Inferior parietal cortex (tissue), 1 donor: ENCODE data around the gene DOK1.

Experiments used
- DNase-seq: peaks from one replicate; pipeline ENCODE4 v3.0.0-alpha.2; 2016; ENCODE audit errors: extremely low spot score

Gene DOK1

DNA sequence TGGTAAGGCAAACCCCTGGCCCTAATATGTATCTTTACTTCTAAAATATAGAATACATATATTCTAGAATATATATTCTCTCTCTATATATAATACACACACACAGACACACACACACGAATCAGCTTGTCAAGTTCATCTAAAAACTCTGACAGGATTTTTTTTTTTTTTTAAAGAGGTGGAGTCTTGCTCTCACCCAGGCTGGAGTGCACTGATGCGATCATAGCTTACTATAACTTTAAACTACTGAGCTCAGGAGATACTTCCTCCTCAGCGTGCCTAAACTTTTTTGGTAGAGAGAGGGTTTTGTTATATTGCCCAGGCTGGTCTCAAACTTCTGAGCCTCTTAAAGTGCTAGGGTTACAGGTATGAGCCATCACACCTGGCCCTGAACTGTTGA is 45.2 kb downstream of the DOK1 start:
- no peak for DNase-seq

DNA sequence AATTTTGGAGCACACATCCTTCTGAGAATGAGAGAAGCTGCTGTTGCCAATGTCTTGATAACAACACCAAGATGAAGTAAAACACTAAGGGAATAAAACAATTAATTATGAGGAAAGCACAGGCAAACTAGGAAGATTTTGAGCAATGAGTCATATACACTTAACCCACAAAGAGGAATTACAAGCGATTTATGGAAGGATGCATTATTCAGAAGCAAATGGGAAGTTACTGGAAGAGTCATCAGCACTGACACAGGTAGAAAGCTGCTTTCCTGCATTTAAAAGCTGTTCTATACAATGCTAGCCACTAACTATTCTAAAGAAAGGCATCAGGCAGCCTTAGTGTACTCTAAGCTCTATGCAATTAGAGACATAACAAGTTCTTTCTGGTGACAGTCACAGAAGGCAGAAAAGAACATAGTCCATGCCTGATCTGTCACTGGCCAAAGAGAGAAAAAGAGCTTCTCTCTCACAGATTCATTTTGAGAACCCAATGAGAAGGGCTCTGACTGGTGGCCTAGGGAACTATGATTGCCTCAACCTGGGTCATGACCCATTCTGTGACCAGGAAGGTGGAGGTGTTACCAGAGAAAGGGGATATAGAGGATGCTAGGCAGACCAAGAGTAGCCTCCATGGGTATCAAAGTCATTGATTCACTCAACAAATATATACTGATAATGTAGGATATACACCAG is 48.2 kb downstream of the DOK1 start:
- DNase-seq: no peak

DNA sequence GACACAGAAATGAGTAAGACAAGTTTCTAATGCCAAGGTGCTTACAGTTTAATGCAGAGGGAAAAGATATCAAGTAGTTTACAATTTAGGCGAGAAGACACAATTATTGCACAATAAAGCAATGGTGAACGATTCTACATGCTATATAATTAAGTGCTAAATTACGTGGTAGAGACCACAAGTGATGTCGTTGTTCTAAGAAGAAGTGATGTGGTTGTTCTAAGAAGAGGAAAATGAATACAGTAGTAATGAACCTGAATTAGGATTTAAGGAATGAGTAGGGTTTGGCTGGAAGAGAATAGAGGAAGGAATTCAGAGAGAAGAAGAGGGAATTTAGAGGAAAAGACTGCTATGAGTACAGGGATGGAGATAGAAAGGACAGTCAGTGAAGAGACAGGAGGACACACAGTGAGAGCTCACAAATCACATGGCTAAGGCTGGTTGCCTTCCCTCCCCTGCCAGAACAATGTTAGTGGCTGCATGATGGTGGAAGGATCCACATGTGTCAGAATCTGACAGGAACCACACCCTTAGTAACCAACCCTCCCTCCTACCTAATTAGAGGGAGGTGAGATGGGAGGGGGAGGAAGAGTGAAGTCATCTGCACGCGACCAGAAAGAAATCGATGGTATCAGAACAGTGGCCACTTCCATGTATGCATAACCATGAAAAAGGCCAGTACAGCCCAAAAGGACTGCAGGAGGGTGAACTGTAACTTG is 48.9 kb downstream of the DOK1 start:
- DNase-seq: no peak

DNA sequence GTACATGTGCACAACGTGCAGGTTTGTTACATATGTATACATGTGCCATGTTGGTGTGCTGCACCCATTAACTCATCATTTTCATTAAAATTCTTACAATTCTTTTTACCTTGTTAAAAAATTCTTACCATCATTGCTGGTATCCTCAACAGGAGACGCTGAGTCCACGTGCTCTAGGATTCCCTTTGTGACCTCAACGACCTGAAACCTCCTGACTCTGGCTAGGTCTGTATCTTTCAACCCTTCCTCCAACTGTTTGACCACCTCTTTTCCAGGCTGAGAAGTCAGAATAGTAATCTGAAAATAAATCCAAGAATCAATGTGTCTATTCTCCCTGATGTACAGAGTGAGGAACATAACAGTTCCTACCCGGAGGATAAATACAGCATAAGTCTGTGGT is 52.4 kb downstream of the DOK1 start:
- no peak for DNase-seq
